PC-9 (cell line): ENCODE results near the gene ZNF688. TPM values are rescaled to one million over a fixed set of nuclear protein-coding genes. Genes with fewer than 3 reads are reported as not detected.
A peak's percentile ranks its signal among the peaks of the same experiment; 100 is the strongest.

Source experiments
- BruUV-seq: library from RNA; stranded (reverse); fragments of 400-500 nt; replicated peaks from 2 replicates; lab custom pipeline; 2021; lab: Mats Ljungman, UMichigan
- CTCF ChIA-PET: fragments of 300-600 bp; sonication (Branson Sonifier 250); formaldehyde crosslinking; loops from one replicate; lab custom pipeline; 2022; ENCODE audit warnings: antibody characterized with exemption; lab: Charles Lee
- POLR2A ChIA-PET: fragments of 300-600 bp; sonication (Branson Sonifier 250); formaldehyde crosslinking; loops from one replicate; lab custom pipeline; 2022; ENCODE audit warnings: antibody characterized with exemption; ENCODE audit not compliant: unreplicated experiment; lab: Charles Lee
- DNase-seq, 2 experiments: peaks; one replicate each; pipeline versions ENCODE4 v3.0.0 to v3.0.0-alpha.2; 2015 to 2022; ENCODE audit warnings: mixed read lengths in 1 of 2
- H2AFZ ChIP-seq: fragments of 200-600 bp; sonication (generic); 2 replicates; pipeline ENCODE4 v1.8.1; 2017; ENCODE audit warnings: antibody characterized with exemption
- H3F3A ChIP-seq: fragments of 200-600 bp; sonication (generic); 2 replicates; pipeline ENCODE4 v1.8.1; 2017; ENCODE audit warnings: antibody characterized with exemption, mild to moderate bottlenecking, low read depth; ENCODE audit not compliant: insufficient read depth
- H3K27ac ChIP-seq: fragments of 200-600 bp; sonication (generic); 2 replicates; pipeline ENCODE4 v1.6.1; 2016; ENCODE audit warnings: mixed run types
- H3K27me3 ChIP-seq: fragments of 200-600 bp; sonication (generic); 2 replicates; pipeline ENCODE4 v1.6.1; 2016; ENCODE audit warnings: low read depth, mixed run types; ENCODE audit not compliant: insufficient read depth
- H3K36me3 ChIP-seq: fragments of 200-600 bp; sonication (generic); 2 replicates; pipeline ENCODE4 v1.6.1; 2016; ENCODE audit warnings: low read depth, mixed run types
- H3K4me1 ChIP-seq: fragments of 200-600 bp; sonication (generic); replicated peaks from 2 replicates; pipeline ENCODE4 v1.6.1; 2016; ENCODE audit warnings: mixed run types; ENCODE audit not compliant: insufficient read depth
- H3K4me2 ChIP-seq: fragments of 200-600 bp; sonication (generic); 2 replicates; pipeline ENCODE4 v1.6.1; 2017; ENCODE audit warnings: mixed run types
- H3K4me3 ChIP-seq: fragments of 200-600 bp; sonication (generic); 2 replicates; pipeline ENCODE4 v1.6.1; 2016; ENCODE audit warnings: mixed run types
- H3K79me2 ChIP-seq: fragments of 200-600 bp; sonication (generic); 2 replicates; pipeline ENCODE4 v1.6.1; 2017; ENCODE audit warnings: low read depth, mixed run types
- H3K9me2 ChIP-seq: fragments of 200-600 bp; sonication (generic); 2 replicates; pipeline ENCODE4 v1.8.1; 2017; ENCODE audit warnings: mild to moderate bottlenecking; ENCODE audit not compliant: insufficient read depth
- H3K9me3 ChIP-seq: fragments of 200-600 bp; sonication (generic); 2 replicates; pipeline ENCODE4 v1.8.1; 2016; ENCODE audit warnings: low read depth; ENCODE audit not compliant: insufficient read depth
- H4K20me1 ChIP-seq: fragments of 200-600 bp; sonication (generic); 2 replicates; pipeline ENCODE4 v1.8.1; 2017; ENCODE audit not compliant: insufficient read depth
- EZH2 ChIP-seq: fragments of 200-600 bp; sonication (generic); IDR thresholded peaks from 2 replicates; pipeline ENCODE4 v1.8.0; 2017; ENCODE audit warnings: antibody characterized with exemption, low read depth
- intact Hi-C: fragments of 100-400 bp; cut with micrococcal nuclease; formaldehyde crosslinking; loops from one replicate; pipeline ENCODE4 v1.10.0; 2022; ENCODE audit not compliant: unreplicated experiment
- total RNA-seq: library from RNA; stranded (reverse); gene quantifications from 2 replicates; pipeline ENCODE4 v1.2.3, GENCODE V29; 2021
- TF ChIP-seq, protein P1 (sequence below): fragments of 200-600 bp; sonication (generic); conservative IDR thresholded peaks from 2 replicates; pipeline ENCODE4 v1.6.1; 2017; ENCODE audit warnings: mixed run types, antibody characterized with exemption, mild to moderate bottlenecking, moderate library complexity

The ZNF688 gene
- total RNA-seq, 1 experiment from 2014 or later, result 13.1 TPM

DNA sequence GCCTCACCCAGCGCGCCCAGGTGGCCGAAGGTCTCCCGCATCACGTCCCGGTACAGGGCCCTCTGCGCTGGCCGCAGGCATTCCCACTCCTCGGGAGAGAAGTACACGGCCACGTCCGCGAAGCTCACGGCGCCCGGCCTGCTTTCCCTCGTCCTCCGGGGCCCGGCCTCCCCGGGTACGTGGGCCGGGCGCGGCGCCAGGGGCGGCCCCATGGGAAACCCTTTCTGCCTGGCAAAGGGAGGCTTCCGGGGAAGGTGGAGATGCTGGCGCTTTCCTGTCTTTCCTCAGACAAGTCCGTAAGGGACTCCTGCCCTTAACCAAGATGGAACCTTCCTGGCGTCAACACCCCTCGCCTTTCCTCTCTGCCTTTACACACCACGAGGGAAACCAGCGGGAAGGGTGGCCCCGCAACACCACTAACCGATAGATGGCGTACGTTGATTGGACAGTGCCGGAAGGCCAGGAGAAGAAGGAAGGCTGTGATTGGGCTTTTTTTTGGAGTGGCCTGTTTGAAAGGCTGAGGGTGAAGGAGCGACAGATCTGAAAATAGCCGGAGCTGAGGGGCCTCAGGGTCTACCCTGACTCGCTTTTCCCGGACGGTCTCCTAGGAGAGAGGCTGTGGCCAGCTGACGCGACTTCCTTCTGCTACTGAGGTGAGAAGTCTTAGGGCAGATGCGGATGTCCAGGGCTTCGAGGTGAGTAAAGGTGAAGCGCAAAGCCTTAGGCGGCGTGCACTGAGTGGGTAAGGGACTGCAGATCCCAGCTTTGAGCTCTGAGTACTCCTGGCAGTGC, 14.1 kb upstream of the ZNF688 start, which contains the start of gene ZNF785:
Gene ZNF785, minus strand, starts transcription at position 298 of the 792 bp plus-strand sequence. Its CDS starts 86 bp downstream, at position 212.
- H4K20me1 ChIP-seq, result no peaks in the 10 kb centered on the region; the same call in 1 of the 2 replicates
- POLR2A ChIA-PET, result interaction anchor here (0.7 to 1.0 kb wide), 3 partner anchors 25 to 143 kb away, joined by 3 to 7 read pairs (median 6); partner anchors contain the start of gene ZNF764
- H3K4me2 ChIP-seq, result peak within 1 kb of the TSS; percentile 95
- peaks cover 12% of the 10 kb centered on the region; the same call in 1 of the 2 replicates for H3K4me1 ChIP-seq
- peak within 1 kb of the TSS; percentile 89 for H3K4me3 ChIP-seq
- peak within 1 kb of the TSS; percentile 97 for H2AFZ ChIP-seq
- no peak for TF ChIP-seq EZH2
- TF ChIP-seq, protein P1, sequence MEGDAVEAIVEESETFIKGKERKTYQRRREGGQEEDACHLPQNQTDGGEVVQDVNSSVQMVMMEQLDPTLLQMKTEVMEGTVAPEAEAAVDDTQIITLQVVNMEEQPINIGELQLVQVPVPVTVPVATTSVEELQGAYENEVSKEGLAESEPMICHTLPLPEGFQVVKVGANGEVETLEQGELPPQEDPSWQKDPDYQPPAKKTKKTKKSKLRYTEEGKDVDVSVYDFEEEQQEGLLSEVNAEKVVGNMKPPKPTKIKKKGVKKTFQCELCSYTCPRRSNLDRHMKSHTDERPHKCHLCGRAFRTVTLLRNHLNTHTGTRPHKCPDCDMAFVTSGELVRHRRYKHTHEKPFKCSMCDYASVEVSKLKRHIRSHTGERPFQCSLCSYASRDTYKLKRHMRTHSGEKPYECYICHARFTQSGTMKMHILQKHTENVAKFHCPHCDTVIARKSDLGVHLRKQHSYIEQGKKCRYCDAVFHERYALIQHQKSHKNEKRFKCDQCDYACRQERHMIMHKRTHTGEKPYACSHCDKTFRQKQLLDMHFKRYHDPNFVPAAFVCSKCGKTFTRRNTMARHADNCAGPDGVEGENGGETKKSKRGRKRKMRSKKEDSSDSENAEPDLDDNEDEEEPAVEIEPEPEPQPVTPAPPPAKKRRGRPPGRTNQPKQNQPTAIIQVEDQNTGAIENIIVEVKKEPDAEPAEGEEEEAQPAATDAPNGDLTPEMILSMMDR, result peak; percentile 46
- TSS peak; percentile 56 for BruUV-seq
- DNase-seq, result peak; percentile 97 to 98
- H3K27me3 ChIP-seq, result no peaks in the 10 kb centered on the region
- H3K79me2 ChIP-seq, result peaks cover 51% of the 10 kb centered on the region
- H3K27ac ChIP-seq, result peak within 1 kb of the TSS; percentile 57
- H3F3A ChIP-seq, result peaks cover 13% of the 10 kb centered on the region; the same call in 1 of the 2 replicates
- H3K9me2 ChIP-seq, result no peaks in the 10 kb centered on the region
- intact Hi-C loops, result loop anchor here (1.0 to 2.0 kb wide), 4 partner anchors 14 to 73 kb away; partner anchors contain the start of genes FBRS, ZNF688 and ZNF764
- CTCF ChIA-PET, result no interaction called here
- H3K36me3 ChIP-seq, result 0 out of 2 replicates have a peak, but pooled peaks cover 7% of the 10 kb centered on the region
- H3K9me3 ChIP-seq, result no peaks in the 10 kb centered on the region

DNA sequence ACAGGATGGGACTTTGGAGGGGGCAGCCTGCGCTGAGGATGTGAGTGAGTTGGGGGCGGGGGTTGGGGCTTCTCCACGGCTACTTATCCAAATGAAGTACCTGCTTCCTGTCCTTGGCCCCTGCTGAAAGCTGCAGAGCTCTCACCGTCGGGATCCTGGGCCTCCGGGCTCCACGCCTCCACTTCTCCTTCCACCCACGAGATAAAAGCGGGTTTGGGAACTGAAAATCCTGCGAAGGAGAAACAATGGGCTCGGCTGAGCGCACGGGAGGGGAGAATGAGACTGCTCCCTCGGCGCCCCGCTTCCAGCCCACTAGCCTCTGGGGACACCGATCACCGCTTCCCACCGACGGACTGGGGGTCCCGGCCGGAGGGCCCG, 13.5 kb upstream of the ZNF688 start:
- BruUV-seq, result no TSS peak
- peaks cover 11% of the 10 kb centered on the region; the same call in 1 of the 2 replicates for H3F3A ChIP-seq
- H3K9me2 ChIP-seq, result no peaks in the 10 kb centered on the region
- H3K27ac ChIP-seq, result peak overlapping the region; percentile 57
- H3K36me3 ChIP-seq, result 0 out of 2 replicates have a peak, but pooled peaks cover 7% of the 10 kb centered on the region
- H3K9me3 ChIP-seq, result no peaks in the 10 kb centered on the region
- peak overlapping the region; percentile 95 for H3K4me2 ChIP-seq
- no peak for DNase-seq
- no peaks in the 10 kb centered on the region; the same call in 1 of the 2 replicates for H4K20me1 ChIP-seq
- peaks cover 12% of the 10 kb centered on the region; the same call in 1 of the 2 replicates for H3K4me1 ChIP-seq
- intact Hi-C loops, result loop anchor here (1.0 to 2.0 kb wide), 4 partner anchors 14 to 74 kb away; partner anchors contain the start of genes FBRS, ZNF688 and ZNF764
- no peak for TF ChIP-seq EZH2
- TF ChIP-seq, protein P1, result no peak
- H3K27me3 ChIP-seq, result no peaks in the 10 kb centered on the region
- peaks cover 51% of the 10 kb centered on the region for H3K79me2 ChIP-seq
- CTCF ChIA-PET, result interaction anchor here (0.7 to 1.6 kb wide), 2 partner anchors 13 to 155 kb away, joined by 4 read pairs; partner anchors contain the start of genes DCTPP1 and ZNF688
- POLR2A ChIA-PET, result interaction anchor here (0.7 to 1.0 kb wide), 2 partner anchors 13 to 27 kb away, joined by 7 to 8 read pairs; partner anchors contain the start of gene ZNF764
- peak overlapping the region; percentile 97 for H2AFZ ChIP-seq
- peak overlapping the region; percentile 89 for H3K4me3 ChIP-seq

DNA sequence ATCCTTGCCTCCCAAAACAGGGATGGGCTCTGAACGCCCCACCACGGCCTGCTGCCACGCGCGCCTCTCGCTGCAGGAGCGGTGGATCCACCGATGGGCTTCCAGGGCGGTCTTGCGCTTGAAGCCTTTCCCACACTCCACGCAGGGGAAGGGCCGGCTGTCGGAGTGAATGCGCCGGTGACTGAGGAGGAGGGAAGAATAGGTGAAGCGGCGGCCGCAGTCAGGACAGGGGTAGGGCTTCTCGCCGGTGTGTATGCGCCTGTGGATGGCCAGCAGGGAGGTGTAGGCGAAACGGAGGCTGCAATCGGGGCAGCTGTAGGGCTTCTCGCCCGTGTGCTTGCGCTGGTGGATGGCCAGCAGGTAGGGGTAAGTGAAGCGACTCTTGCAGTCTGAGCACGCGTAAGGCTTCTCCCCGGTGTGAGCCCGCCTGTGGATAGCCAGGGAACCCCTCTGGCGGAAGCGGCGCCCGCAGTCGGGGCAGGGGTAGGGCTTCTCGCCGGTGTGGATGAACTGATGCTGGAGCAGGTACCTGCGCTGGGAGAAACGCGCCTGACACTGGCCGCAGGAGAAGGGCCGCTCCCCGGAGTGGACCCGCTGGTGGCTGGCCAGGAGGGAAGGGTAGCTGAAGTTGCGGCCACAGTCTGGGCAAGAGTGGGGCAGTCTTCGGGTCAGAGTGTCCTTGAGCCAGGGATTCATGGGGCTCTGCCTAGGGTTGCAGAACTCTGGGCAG, 11.3 kb upstream of the ZNF688 start:
- H3K27ac ChIP-seq, result no peak overlapping the region

More for the DNA sequence above, 11.3 kb upstream of the ZNF688 start:
- Histone ChIP-seq H3K9me3 (no peaks in the 10 kb centered on the region), H3K4me1 (peaks cover 12% of the 10 kb centered on the region; the same call in 1 of the 2 replicates), H3K9me2 (no peaks in the 10 kb centered on the region), H4K20me1 (no peaks in the 10 kb centered on the region; the same call in 1 of the 2 replicates), H3K27me3 (no peaks in the 10 kb centered on the region), H3F3A (peaks cover 6% of the 10 kb centered on the region; the same call in 1 of the 2 replicates), H3K4me2 (no peak overlapping the region), H3K36me3 (0 out of 2 replicates have a peak, but pooled peaks cover 7% of the 10 kb centered on the region), H3K4me3 (no peak overlapping the region), H3K79me2 (peaks cover 47% of the 10 kb centered on the region), H2AFZ (no peak overlapping the region)
- BruUV-seq, result no TSS peak
- intact Hi-C loops, result no loop called here
- TF ChIP-seq, protein P1, result no peak
- no peak for TF ChIP-seq EZH2
- no peak for DNase-seq
- ChIA-PET CTCF (no interaction called here), POLR2A (no interaction called here)
